Dermis blood vessel endothelial cell (primary cell): ENCODE measurements around the gene REEP5. TPM values are rescaled to one million over a fixed set of nuclear protein-coding genes. Genes with fewer than 3 reads are reported as not detected.
"Not testable (repeated sequence)": the region's sequence is repeated elsewhere in the genome, so short reads cannot be mapped to it uniquely, and the experiment has no call there.

ENCODE experiments used
- DNase-seq: peaks from one replicate; pipeline ENCODE4 v3.0.0; 2010
- total RNA-seq: library from RNA; depleted of rRNA; stranded (reverse); fragments of >200 nt; gene quantifications from 2 replicates; pipeline ENCODE4 v1.2.3, GENCODE V29; 2014

Gene REEP5
- total RNA-seq, 1 donor from 2014 or later: 40.7 TPM

DNA sequence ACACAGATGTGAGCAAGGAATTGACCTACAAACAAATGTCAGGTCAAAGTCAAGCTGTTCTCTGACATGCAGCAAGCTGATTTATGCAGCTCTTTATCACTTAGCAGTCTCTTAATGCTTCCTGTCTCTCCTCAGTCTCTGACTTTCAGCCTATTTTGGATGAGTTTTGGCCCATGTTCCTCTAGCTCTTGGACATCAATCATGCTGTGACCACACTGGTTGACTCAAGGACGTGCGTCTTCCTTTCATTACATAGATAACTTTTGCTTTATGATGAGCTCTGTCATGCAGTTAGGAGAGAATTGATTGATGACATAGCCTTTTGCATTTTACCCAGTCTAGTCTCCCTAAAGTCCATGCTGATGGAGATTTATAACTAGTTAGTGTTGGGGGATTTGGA, 9.4 kb upstream of the REEP5 start:
- DNase-seq: no peak

DNA sequence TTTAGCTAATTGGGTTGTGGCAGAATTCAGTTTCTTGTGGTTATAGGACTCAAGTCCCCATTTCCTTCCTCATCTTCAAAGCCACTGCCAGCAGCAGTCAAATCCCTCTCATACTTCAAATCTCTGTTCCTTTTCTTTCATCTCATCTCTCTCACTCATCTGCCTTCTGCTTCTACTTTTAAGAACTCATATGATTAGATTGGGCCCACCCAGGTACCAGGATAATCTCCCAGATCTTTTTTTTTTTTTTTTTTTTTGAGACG, 8.0 kb upstream of the REEP5 start:
- DNase-seq: no peak

DNA sequence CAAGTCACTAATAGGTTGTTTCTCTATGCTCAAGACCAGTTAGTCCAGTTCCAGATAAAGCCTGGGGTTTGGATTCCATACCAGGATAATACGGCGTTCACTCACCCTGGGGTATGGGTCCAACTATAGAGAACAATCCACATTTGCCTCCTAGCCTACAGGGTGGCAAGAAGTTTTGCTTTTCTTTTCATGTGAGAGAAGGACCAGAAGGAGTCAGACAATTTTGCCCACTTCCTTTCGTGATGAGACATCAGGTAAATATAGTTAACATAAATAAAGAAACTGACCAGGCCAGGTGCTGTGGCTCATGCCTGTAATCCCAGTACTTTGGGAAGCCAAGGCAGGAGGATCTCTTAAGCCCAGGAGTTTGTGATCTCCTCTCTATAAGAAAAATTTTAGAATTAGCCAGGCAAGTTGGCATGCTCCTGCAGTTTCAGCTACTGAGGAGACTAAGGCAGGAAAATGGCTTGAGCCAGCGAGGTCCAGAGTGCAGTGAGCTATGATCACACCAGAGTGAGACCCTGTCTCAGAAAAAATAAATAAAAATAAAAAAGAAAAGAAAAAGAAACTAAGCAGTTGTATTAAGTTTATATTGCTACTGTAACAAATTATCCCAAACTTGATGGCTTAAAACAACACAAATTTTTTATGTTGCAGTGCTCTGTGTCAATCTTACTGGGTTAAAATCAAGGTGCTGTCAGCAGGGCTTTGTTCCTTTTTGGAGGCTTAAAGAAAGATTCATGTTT, 7.5 kb upstream of the REEP5 start:
- no peak for DNase-seq

DNA sequence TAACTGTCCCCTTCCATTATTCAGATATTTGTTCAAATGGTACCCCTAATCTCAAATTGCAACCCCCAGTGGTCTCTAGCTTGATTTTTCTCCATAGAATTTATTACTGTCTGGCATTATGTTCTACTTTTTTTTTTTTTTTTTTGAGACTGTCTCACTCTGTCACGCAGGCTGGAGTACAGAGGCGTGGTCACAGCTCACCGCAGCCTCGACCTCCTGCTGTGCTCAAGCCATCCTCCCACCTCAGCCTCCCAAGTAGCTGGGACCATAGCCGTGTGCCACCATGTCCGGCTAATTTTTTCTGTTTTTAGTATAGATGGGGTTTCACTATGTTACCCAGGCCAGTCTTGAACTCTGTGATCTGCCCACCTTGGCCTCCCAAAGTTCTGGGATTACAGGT, 2.0 kb upstream of the REEP5 start:
- no peak for DNase-seq

DNA sequence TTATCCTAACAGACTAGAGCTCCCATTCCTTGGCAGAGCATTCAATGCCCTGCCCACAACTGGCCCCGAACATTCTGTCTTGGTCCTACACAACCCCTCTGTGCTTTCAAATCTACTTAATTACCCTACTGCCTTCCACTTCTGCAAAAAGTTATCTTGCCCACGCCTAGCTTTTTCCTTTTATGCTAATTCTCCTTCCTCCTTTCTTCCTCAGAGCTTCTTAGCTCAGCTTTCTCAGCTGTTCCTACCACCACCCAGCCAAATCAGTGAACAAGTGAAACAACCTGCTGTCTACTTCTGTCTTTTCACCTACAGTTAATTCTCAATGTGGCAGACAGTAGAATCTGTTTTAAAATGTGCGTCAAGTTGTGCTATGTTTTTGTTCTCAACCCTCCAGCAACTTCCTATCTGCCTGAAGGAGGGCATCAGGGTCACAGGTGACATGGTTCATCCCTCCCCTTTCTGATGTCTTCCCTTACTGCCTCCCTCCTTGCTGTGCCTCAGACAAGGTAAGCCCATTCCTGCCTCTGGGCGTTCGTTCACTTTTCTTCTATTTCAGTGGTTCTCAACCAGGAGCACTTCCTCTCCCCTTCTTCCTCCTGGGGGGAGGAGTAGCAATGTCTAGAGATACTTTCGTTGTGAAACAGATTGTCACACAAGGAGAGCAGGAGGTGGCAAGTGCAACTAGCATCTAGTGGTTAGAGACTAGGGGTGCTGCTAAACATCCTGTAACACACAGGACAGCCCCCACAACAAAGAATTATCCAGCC, 1.3 kb upstream of the REEP5 start:
- no peak for DNase-seq

DNA sequence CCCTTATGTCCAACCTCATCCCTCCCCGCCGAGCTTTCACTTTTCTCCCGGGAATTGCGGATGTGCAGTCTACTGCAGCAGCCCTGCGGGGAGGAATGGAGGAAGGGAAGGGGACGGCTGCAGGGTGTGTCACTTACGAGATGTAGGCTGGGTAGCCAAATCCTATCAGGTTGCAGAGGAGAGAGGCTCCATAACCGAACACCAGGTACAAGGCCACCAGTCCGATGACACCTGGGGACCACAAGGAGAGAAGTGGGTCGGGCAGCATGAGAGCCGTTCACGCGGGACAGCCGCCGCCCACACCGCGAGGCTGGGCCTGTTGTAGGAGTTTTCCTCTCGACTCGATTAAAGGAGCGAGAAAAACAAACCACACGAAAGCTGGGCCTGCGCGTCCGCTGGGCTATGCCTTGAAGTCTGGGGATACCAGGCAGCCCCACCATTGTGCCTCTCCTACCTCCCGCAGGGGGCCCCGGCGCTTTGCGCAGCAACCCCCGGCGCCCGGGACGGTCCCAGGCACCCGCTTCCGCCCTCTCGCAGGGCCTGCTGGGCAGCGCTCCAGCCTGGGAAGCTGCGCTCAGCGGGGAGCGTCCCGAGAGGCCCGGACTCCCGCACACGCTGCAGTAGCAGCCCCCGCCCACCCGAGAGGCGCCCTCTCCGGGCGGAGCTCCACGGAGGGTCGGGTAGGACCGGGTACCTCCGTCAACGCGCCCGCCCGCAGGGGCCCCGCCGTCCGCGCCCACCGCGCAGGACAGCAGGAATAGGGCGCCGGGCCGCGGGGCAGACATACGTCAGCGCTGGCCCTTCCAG, 798 bp downstream of the REEP5 start:
- peak; percentile 74 for DNase-seq

DNA sequence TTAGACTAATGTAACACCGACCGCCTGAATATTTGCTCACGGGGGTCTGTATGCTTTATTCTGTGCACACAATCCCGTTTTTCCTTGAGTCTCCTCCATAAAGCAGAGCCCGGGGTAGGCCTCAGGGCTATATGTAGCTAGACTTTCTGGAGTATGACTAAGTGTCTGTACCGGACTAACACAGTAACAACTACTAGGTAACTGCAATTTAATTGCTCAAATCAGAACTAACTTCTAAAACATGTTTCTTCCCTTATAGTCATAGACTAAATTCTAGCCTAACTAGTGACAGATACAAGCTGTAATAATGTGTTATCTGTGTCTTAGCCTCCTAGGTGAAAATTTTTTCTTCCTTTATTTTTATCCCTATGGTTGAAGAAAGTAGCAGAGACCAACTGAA, 2.1 kb downstream of the REEP5 start:
- no peak for DNase-seq

DNA sequence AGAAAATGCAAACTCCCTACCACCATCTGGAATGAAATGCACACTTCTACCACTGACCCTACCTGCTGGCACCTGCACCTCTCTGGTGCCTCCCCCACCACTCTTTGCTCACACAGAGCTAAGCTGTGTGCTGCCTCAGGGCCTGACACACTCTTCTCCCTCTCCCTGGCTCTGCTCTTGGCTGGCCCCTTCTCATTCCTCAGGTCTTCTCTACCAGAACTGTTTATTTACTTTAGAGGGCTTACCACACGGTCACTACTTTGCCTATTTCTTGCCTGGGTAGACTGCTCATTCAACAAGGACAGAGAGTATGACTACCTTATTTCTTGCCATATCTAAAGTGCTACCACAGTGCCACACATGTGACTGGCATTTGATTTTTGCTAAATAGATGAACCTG, 3.3 kb downstream of the REEP5 start:
- DNase-seq: no peak

DNA sequence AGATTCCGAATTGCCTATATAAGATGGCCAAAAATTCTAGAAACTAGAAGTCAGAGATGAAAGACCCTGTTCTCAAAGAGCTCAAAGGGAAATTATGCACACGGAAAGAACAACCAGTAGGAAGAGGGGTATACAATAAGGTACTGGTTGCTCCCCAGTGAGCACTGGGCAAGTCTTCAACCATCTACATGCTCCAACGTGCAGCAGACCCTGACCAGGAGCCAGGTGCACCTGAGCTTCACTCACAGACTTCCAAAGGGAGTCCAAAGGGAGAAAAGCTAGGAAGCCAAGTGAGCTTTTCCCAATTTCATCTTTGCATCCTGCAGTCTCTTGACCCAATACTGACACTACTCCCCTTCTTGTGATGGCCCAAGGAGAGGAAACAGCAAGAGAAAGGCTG, 3.9 kb downstream of the REEP5 start:
- DNase-seq: no peak

DNA sequence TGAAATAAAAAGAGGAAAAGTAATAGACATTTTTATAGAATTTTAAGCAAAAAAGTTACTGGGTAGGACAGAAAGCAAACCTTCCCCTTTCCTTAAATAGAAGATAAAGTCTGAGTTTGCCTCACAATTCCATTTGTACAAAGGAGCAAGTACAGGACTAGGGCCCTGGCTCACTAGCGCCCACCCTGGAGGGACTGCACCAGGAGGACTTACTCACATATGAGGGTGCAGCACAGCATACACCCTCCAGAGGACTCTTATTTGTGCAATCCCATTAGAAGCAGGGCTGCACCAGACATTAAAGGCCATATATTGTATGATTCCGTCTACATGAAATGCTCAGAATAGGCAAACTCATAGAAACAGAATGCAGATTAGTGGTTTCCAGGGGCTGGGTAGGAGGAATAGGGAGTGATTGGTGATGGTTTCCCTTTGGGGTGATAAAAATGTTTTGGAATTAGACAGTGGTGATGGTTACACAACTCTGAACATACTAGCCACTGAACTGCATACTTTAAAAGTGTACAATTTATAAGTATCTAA, 4.5 kb downstream of the REEP5 start:
- DNase-seq: no peak

DNA sequence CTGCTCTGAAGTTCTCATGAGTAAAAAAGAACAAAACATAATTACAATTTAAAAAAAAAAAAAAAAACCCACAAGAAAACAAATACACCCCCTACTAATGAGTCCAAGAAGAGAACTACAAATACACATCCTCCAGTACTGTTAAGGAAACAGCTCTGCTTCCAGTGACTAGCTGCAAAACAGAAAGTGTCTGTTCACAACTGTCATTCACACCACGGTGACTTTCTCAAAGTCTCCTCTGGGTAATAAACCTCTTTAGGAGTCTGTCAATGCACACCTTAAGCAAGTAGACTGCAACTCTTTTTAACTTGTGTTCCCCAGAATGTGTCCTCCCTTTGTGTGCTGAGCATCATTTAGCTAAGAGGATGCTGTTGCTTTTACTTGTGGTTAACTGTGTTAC, 6.2 kb downstream of the REEP5 start:
- no peak for DNase-seq

DNA sequence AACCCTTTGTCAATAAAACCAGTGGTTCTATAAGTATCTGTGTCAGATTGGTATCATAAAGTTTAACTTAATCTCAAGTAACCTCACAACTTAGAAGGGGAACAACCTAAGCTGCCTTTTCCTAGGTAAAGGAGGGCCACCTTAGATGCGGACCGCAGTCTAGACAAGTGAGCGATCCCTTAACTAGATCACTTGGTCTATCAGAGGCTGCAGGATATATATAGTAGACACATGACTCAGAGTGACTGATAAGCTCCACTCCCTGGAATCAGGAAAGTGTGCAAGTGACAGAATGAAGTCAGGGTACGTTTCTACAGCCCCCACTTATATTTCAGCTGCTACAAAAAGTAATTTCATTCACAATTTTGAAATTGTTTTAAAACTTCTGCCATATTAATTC, 7.4 kb downstream of the REEP5 start:
- peak; percentile 17 for DNase-seq

DNA sequence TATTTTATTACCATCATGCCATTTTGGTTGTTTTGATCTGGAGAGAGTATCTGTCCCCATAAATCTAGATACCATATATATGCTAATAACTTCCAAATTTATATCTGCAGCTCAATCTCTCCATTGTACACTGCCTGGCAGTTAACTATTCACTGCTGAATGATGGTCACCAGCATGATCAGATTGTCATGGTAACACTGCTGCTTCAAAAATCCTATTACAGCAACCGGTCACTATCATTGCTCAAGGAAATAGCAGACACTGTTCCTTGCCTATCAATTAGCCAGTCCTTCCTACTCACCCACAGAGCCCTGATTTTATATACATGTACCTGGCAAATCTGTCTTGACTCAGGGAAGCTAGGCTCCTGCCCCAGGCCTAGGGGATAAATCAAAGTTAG, 11.5 kb downstream of the REEP5 start:
- no peak for DNase-seq

DNA sequence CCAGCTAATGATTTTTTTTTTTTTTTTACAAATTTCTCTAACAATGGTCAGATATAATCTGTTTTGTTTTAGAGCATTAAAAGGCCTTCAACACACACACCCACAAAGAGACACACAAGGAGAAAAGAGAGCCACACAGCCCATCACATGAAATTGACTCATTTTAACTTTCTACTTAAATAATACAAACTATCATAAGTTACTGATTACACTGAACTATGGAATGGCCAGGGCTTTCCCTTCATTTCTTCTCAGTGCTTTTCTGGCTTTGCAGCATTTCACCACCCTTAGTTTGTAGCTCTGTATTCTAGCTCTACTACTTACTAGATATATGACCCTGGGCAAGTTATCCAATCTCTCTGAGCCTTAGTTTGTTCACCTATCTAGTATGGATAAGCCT, 13.2 kb downstream of the REEP5 start:
- DNase-seq: no peak

DNA sequence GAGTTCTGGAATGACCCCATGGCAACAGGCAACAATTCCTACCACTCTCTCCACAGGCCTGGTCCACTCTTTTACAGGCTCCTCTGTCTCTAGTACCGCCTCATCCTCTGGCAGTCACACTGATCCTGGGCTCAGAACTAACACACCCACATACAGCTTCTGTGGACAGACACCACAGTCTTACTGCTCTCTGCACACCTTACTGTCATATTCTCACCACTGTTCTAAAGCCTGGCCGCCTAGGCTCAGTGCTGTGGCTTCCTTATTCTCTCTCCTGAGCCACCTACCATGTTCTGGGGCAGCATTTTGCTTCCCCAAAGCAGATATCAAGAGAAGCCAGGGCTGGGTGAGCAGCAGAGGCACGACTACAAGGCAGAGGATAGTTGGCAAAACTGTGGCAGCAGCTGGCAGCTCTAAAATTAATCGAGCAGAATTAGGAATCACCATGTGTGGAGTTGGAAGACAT, 14.8 kb downstream of the REEP5 start:
- DNase-seq: no peak

DNA sequence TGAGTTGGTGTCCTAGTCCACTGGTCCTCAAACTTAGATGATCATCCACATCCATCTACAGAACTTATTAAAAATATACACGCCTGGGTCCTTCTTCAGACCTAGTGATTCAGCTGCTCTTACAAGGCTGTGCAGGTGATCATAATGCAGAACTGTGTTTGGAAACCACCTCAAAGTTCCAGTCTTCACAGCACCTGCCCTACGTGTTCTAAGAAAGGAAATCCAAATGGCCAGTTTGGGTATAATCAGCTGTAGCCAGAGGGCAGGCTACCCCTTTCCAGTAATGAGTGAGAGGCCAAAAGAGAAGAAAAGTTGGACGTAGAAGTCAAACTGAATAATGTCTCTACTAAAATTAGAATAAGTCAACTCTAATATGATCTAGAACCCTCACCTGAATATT, 15.4 kb downstream of the REEP5 start:
- no peak for DNase-seq

DNA sequence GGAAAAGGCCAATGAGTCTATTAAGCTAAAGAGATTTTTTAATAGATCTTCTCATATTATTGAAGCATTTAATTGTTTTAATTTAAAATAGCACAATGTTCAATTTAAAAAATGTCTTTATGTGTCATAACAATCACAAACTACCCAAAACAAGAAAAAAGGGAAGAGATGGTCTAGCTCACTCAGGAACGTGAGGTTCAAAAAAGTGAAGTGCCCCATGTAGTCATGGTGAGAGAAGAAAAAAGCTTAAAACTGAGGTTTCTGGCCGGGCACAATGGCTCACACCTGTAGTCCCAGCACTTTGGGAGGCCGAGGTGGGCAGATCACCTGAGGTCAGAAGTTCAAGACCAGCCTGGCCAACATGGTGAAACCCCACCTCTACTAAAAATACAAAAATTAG, 17.0 kb downstream of the REEP5 start:
- DNase-seq: not testable (repeated sequence)

DNA sequence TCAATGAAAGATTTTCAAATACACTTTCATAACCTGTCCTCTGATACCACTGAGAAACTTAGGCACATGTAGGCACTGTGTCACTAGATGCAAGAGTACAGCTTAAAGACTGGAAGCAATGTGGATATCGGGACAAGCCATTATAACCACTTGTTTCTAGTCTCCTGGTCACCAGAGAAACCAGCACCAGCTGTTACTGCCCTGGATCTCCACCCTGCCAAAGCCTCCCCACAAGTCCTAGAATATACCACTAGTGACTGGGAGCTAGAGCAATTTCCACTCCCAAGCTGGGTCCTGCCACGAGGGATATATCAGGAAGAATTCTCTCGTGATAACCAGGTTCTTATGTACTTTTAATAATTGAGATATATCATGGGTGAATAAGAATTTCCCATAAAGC, 19.5 kb downstream of the REEP5 start:
- DNase-seq: no peak

DNA sequence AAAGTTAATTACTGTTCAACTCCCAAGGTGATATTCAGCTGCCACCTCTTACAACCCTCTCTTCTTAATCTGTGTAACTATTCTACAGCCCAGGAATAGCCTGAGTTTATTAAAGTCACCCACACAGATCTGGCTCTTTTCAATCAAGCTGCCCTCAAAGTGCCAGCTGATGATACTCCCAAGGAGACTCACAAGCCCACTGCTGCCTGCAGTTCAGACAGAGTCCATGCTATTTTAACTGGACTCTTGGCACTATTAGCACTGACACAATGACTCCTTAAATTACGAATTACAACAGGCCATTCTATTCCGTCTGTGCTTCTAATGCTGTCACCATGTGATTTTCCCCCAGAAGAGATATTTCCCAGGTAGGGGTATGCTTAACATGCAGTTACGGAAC, 26.3 kb downstream of the REEP5 start:
- DNase-seq: no peak

DNA sequence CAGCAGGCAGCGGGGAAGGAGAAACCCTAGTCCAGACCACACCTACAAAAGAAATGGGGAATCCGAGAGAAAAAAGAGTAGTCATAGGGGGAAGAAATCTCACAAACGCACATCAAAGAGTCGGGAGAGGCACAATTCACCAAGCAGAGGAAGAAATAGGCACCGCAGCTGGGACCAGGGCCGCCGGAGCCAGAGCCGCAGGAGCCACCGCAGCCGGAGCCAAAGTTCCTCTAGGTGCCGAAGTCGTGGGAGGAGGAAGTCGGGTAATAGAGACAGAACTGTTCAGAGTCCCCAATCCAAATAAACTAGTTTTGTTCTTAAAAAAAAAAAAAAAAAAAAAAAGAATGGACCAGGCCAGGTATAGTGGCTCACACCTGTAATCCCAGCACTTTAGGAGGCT, 29.3 kb downstream of the REEP5 start:
- no peak for DNase-seq

DNA sequence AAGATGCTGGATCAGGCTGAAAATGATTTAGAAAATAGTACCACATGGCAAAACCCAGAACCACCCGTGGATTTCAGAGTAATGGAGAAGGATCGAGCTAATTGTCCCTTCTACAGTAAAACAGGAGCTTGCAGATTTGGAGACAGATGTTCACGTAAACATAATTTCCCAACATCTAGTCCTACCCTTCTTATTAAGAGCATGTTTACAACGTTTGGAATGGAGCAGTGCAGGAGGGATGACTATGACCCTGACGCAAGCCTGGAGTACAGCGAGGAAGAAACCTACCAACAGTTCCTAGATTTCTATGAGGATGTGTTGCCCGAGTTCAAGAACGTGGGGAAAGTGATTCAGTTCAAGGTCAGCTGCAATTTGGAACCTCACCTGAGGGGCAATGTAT, 30.0 kb downstream of the REEP5 start:
- DNase-seq: not testable (repeated sequence)

DNA sequence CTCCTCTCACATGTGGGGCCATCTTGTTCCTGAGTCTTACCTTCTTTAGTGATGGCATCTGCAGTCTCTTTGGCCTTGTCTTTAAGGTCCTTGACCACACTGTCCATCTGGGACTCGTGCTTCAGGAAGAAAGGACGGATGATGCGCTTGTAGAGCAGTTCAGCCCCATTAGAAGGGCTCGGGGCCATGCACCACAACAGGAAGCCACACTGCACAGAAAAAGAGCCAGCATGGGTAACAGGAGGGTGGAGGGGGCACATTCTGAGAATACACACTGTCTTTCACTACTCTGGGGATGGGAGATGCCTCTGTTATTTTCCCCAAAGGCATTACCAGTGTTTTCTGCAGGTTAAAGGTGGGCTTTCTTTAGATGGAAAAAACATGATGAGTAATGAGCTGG, 35.1 kb downstream of the REEP5 start:
- DNase-seq: no peak

DNA sequence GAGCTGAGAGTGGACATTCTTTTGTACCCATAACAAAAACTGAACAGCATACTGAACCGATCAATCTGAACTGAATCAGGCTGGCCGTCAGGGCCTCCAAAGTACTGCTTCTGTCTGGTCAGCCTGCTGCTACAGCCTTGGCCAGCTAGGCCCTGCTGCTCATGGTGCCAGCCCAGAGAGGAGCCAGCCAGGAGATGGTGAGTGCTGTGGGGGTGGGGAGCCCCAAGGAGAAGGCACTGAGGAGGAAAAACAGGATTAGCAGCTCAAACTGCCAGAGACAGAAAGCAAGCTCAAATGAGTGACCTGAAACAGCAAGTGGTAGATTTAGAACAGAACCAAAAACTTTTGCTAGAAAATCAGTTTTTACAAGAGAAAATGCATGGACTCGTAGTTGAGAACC, 37.0 kb downstream of the REEP5 start:
- DNase-seq: no peak

DNA sequence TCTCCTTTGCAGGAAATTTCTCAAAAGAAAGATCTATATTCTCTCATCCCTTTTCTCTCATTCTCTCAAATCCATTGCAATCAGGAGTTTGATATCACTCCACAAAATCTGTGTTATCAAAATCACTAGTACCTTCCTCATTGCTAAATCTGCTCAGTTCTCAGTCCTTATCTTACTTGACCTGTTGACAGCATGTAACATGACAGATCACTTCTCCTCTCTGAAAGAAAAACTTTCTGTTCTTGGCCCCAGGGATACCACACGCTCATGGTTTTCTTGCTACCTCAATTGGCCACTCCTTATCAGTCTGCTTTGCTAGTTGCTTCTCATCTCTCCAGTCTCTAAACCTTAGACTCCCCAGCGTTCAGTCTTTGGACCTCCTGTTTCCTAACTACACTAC, 38.8 kb downstream of the REEP5 start:
- DNase-seq: no peak
